Retina (tissue), 1 donor: Measurements from ENCODE around the gene BRINP3.
"Not testable (repeated sequence)": the region's sequence is repeated elsewhere in the genome, so short reads cannot be mapped to it uniquely, and the experiment has no call there.

Source experiments
- DNase-seq: peaks from one replicate; pipeline ENCODE4 v3.0.0-alpha.2; 2016

BRINP3 gene

DNA sequence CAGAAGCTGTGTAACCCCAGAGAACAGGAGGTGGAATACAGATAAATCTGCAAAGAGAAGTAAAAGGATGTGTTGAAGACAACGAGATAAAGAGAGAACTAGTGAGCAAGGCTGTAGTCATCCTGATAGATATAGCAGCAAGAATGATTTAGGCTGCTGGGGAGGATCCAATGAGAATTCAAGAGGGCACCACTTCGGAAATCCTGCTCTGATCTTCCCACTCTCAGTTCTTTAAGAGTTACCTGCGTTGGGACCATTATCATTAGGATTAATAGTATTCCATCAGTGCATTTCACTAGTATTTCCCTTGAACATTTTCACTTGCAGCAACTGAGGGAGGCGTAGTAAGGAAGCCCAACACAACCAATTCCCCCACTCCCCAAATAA, at the start of gene BRINP3:
BRINP3 (minus strand) TSS at position 103 of the 387 bp plus-strand sequence.
- DNase-seq, result no peak

DNA sequence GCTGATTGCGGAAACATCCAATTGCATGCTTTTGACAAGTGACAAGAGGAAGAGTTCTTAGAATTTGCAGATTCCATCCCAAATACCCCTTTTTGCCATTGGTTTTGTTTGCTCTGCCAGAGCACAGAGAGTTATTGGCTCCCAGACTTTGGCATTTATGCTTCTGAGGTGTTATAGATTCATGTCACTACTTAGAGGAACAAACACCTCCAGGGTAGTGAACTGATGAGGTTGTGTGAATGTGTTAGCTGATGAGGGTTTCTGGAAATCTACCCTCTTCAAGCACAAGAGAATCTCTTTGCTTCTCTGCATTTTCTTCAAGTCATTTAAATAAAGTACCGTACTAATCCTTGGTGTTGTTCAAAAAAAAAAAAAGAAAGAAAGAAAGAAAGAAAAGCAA, 33.9 kb upstream of the BRINP3 start:
- no peak for DNase-seq

GRCh38 chr1:190507357-190507756, 29.7 kb upstream of the BRINP3 start:
- no peak for DNase-seq

DNA sequence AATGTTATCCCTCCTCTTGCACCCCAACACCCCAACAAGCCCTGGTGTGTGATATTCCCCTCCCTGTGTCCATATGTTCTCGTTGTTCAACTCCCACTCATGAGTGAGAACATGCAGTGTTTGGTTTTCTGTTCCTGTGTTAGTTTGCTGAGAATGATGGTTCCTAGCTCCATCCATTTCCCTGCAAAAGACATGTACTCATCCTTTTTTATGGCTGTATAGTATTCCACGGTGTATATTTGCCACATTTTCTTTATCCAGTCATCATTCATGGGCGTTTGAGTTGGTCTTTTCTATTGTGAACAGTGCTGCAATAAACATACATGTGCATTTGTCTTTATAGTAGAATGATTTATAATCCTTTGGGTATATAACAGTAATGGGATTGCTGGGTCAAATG, 26.9 kb upstream of the BRINP3 start:
- not testable (repeated sequence) for DNase-seq

- peak; percentile 6 for DNase-seq
These were observed 19.9 kb upstream of the BRINP3 start for GRCh38 chr1:190497565-190497964.

DNA sequence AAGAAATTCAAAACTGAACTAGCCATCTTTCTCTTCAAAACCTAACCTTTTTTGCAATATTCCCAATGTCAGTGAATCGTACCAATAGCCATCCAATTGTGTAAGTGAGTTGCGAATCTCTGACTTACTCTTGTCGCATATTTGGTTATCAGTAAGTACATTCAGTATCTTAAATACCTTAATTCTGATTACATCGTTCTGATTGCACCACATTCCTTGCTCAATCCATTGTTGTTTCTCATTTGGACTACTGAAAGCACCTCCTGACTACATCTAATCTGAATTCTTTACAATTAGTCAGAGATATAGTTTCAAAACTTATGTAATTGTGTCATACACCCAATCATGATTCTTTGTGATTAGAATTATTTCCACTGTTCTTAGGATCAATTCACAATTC, 16.8 kb upstream of the BRINP3 start:
- DNase-seq, result no peak

GRCh38 chr1:190491404-190491803, 13.7 kb upstream of the BRINP3 start:
- no peak for DNase-seq

GRCh38 chr1:190484045-190484444, 6.4 kb upstream of the BRINP3 start:
- DNase-seq, result no peak

DNA sequence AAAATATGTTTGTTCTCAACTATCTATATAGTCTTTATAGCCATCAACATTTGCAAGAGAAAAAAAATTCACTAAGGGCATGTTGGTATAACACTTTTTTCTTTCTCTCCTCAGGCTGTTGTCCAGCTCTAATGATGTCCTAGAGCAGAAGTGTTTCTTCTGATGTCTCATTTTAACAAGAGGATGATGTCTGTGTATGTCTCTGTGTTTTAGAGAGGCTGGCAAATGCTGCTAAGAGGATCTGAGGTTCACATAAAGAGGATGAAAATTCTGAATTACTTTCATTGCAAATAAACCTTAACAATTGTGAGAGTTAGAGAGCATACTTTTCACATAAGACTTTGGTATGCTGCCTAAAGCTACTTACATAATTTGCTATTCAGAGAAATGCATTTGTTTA, 2.6 kb upstream of the BRINP3 start:
- no peak for DNase-seq

GRCh38 chr1:190479516-190479915, 1.9 kb upstream of the BRINP3 start:
- DNase-seq, result peak; percentile 7

- DNase-seq, result no peak
These were observed 1.4 kb upstream of the BRINP3 start for GRCh38 chr1:190479050-190479397.

- DNase-seq, result peak; percentile 84
These were observed 735 bp upstream of the BRINP3 start for GRCh38 chr1:190478149-190479049.

DNA sequence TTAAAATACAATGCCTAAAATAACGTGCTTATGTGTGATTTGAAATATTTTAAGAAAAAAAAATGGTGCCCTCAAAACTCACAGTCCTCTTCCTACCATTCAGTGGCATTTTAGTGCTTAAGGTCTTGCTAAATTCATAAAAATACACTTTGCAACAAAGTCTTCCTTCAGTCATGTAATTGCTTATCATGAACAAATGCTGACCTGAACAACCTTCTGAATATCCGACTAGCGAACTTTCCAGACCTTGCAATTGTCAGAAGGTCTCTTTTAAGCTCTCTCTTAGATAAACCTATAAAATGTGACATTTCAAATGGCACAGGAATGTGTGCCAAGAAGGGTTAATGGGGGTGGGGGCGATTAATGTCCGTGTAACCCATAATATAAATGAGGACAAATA, 858 bp downstream of the BRINP3 start:
- DNase-seq, result no peak

GRCh38 chr1:190476321-190476720, 1.3 kb downstream of the BRINP3 start:
- no peak for DNase-seq

GRCh38 chr1:190475421-190476141, 2.1 kb downstream of the BRINP3 start:
- peak; percentile 69 for DNase-seq

DNA sequence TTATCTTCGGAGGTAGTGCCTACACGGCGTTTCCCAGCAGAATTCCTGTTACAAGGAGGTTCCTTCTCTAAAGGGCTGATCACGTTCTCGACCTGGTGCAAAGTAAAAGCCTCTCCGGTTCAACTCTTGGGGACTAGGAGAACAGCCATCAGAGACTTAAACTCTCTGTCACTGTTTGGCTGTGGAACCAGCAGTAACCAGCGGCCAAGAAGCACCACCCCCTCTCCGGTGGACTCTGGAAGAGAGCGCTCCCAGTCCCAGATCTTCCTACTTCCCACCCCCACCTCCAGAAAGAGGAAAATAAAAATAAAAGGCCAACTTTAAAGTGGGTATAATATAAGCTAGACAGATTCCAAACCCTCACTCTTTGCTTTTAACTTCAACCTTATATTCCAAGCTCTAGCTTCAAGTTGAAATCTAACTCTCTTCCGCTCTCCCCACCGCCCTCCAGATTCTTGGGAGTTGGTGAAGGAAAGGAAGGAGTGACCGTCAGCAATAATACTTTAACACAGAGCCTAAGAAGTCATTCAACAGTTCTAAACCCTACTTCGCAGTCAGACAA, 2.9 kb downstream of the BRINP3 start:
- DNase-seq, result peak; percentile 53

- no peak for DNase-seq
These were observed 3.7 kb downstream of the BRINP3 start for GRCh38 chr1:190474010-190474409.

DNA sequence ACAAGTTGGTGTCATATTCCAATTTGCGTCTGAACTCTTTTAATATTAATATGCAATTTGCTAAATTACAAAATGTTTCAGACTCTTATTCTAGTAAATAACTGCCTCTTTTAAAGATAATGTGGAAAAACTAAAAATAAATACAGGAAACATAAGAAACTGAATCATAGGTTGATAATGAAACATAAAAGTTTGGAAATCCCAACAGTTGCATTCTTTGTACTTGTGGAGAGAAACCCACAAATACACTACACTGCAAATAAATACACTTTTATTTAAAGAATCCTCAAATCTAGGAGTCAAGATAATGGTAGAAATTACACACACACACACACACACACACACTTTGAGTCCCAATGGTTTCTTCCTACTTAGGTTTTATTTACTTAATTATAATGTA, 5.2 kb downstream of the BRINP3 start:
- no peak for DNase-seq

- DNase-seq, result no peak
These were observed 5.6 kb downstream of the BRINP3 start for GRCh38 chr1:190472042-190472441.

GRCh38 chr1:190464690-190465089, 13.0 kb downstream of the BRINP3 start:
- no peak for DNase-seq

- no peak for DNase-seq
These were observed 21.5 kb downstream of the BRINP3 start for GRCh38 chr1:190456129-190456528.

DNA sequence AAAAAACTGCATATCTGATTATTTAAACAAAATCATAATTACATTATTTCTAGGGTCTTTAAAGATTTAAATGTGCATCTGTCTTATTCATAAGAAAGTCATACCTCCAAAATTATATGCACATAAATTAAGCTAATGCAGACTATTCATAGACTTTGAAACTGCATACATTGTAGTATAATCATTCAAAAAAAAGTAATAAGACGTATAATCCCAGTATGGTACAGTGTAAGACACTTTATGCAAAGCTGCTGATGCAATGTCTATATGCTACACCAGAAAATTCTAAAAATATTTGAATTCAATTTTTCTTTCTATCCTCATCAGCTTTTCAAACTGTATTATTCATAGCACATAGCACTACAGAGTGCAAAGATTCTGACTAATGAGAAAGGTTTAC, 22.0 kb downstream of the BRINP3 start:
- no peak for DNase-seq

- no peak for DNase-seq
These were observed 24.1 kb downstream of the BRINP3 start for GRCh38 chr1:190453550-190453949.

DNA sequence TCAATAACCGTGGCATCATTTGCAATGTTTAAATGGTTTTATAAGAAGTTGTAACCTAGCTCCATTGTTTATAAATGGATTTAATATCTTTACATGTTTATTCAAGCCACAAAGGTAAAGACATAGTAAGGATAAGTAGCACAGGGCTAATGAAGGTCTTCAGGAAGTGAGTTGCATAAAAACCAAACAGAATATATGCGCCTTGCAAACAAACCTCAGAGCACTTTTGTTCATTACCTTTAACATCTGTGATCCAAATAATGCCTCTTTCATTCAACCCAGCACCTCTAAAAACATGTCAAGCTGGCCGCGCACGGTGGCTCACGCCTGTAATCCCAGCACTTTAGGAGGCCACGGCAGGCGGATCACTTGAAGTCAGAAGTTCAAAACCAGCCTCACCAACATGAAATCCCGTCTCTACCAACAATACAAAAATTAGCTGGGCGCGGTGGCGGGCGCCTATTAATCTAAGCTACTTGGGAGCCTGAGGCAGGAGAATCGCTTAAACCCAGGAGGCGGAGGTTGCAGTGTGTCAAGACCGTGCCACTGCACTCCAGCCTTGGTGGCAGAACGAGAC, 25.3 kb downstream of the BRINP3 start:
- no peak for DNase-seq
